ENCODE measurements around the gene SAP30BP.

The SAP30BP gene

GRCh38 chr17:75650874-75651273 is 16.3 kb upstream of the SAP30BP start:
- no peak for DNase-seq

- DNase-seq = no peak
Observed at GRCh38 chr17:75652341-75652740, 14.8 kb upstream of the SAP30BP start.

- DNase-seq = peak in 3 of 6 experiments; percentile 2 to 18 (median 9)
Observed at GRCh38 chr17:75652934-75653549, 14.1 kb upstream of the SAP30BP start.

- no peak for DNase-seq
Observed at GRCh38 chr17:75654176-75654575, 13.0 kb upstream of the SAP30BP start.

GRCh38 chr17:75658237-75658636 is 8.9 kb upstream of the SAP30BP start:
- no peak for DNase-seq

GRCh38 chr17:75661531-75661930 is 5.6 kb upstream of the SAP30BP start:
- no peak for DNase-seq

GRCh38 chr17:75662511-75662910 is 4.6 kb upstream of the SAP30BP start:
- no peak for DNase-seq

- no peak for DNase-seq
Observed at GRCh38 chr17:75664099-75664549, 3.0 kb upstream of the SAP30BP start.

GRCh38 chr17:75665981-75666380 is 1.2 kb upstream of the SAP30BP start:
- no peak for DNase-seq

- no peak for DNase-seq
Observed at GRCh38 chr17:75667825-75668224, 687 bp downstream of the SAP30BP start.

- DNase-seq = no peak
Observed at GRCh38 chr17:75668489-75668888, 1.4 kb downstream of the SAP30BP start.

- no peak for DNase-seq
Observed at GRCh38 chr17:75670868-75671267, 3.7 kb downstream of the SAP30BP start.

GRCh38 chr17:75672011-75672410 is 4.9 kb downstream of the SAP30BP start:
- DNase-seq = no peak

GRCh38 chr17:75673487-75673886 is 6.3 kb downstream of the SAP30BP start:
- no peak for DNase-seq

- DNase-seq = no peak
Observed at GRCh38 chr17:75676461-75676860, 9.3 kb downstream of the SAP30BP start.

GRCh38 chr17:75679706-75680211 is 12.6 kb downstream of the SAP30BP start:
- DNase-seq = no peak

GRCh38 chr17:75680431-75680830 is 13.3 kb downstream of the SAP30BP start:
- no peak for DNase-seq

- no peak for DNase-seq
Observed at GRCh38 chr17:75681289-75681688, 14.2 kb downstream of the SAP30BP start.

GRCh38 chr17:75683583-75683982 is 16.4 kb downstream of the SAP30BP start:
- no peak for DNase-seq

GRCh38 chr17:75684249-75684648 is 17.1 kb downstream of the SAP30BP start:
- DNase-seq = no peak

- no peak for DNase-seq
Observed at GRCh38 chr17:75684924-75685323, 17.8 kb downstream of the SAP30BP start.

- DNase-seq = no peak
Observed at GRCh38 chr17:75685499-75685898, 18.4 kb downstream of the SAP30BP start.

GRCh38 chr17:75688209-75688825 is 21.2 kb downstream of the SAP30BP start:
- DNase-seq = no peak

GRCh38 chr17:75689441-75689873 is 22.3 kb downstream of the SAP30BP start:
- DNase-seq = peak in 5 of 6 experiments; percentile 35 to 83 (median 79)
